Keratinocyte (primary cell): ENCODE data around the gene C2CD5. TPM values are rescaled to one million over a fixed set of nuclear protein-coding genes. Genes with fewer than 3 reads are reported as not detected.

Experiments
- DNase-seq: peaks from one replicate; pipeline ENCODE4 v3.0.0-alpha.2; 2011; ENCODE audit warnings: low read depth, missing footprints, low spot score
- FAIRE-seq: peaks from 2 replicates; lab custom pipeline; 2011; peaks lifted over from hg19 to GRCh38; lab: Jason Lieb, UNC
- H2AFZ ChIP-seq: 2 replicates; pipeline ENCODE4 v1.6.0; 2012; ENCODE audit warnings: low read length, control low read depth, inconsistent platforms; ENCODE audit not compliant: control insufficient read depth
- H3K27ac ChIP-seq: 2 replicates; pipeline ENCODE4 v1.5.1; 2011; ENCODE audit warnings: low read length; ENCODE audit not compliant: control insufficient read depth, insufficient read depth
- H3K27me3 ChIP-seq: 3 replicates; pipeline ENCODE4 v1.6.0; 2011; ENCODE audit warnings: low read length; ENCODE audit not compliant: control insufficient read depth, insufficient read depth; ENCODE audit errors: extremely low read depth
- H3K36me3 ChIP-seq, 2 experiments: 2 replicates in 1 of 2; 3 replicates in 1 of 2; pipeline ENCODE4 v1.5.1; 2011; ENCODE audit warnings: low read length in 2 of 2, mild to moderate bottlenecking in 1 of 2; ENCODE audit not compliant: control insufficient read depth in 2 of 2, insufficient read depth in 2 of 2; ENCODE audit errors: extremely low read depth in 1 of 2
- H3K4me1 ChIP-seq: 3 replicates; pipeline ENCODE4 v1.5.1; 2011; ENCODE audit warnings: low read length; ENCODE audit not compliant: control insufficient read depth, insufficient read depth; ENCODE audit errors: extremely low read depth
- H3K4me2 ChIP-seq: 3 replicates; pipeline ENCODE4 v1.6.0; 2011; ENCODE audit warnings: low read depth, low read length; ENCODE audit not compliant: control insufficient read depth, insufficient read depth; ENCODE audit errors: extremely low read depth
- H3K4me3 ChIP-seq, 3 experiments: fragments of 200-600 bp in 1 of 3; sonication (generic) in 1 of 3; 2 replicates in 2 of 3; 3 replicates in 1 of 3; pipeline ENCODE4 v1.5.1; 2011 to 2016; ENCODE audit warnings: low read length in 3 of 3, mild to moderate bottlenecking in 3 of 3, control low read depth in 2 of 3, inconsistent platforms in 1 of 3, low read depth in 1 of 3, mixed read lengths in 1 of 3, mixed run types in 1 of 3, moderate library complexity in 1 of 3; ENCODE audit not compliant: control insufficient read depth in 2 of 3, insufficient read depth in 2 of 3; ENCODE audit errors: extremely low read depth in 1 of 3
- H3K79me2 ChIP-seq: 2 replicates; pipeline ENCODE4 v1.6.0; 2012; ENCODE audit warnings: low read length; ENCODE audit not compliant: control insufficient read depth, insufficient read depth
- H3K9ac ChIP-seq: 3 replicates; pipeline ENCODE4 v1.6.0; 2011; ENCODE audit warnings: low read length; ENCODE audit not compliant: control insufficient read depth, insufficient read depth; ENCODE audit errors: extremely low read depth
- H3K9me1 ChIP-seq: 3 replicates; pipeline ENCODE4 v1.6.0; 2011; ENCODE audit warnings: low read length; ENCODE audit not compliant: control insufficient read depth, insufficient read depth; ENCODE audit errors: extremely low read depth
- H3K9me3 ChIP-seq: 2 replicates; pipeline ENCODE4 v1.5.1; 2012; ENCODE audit warnings: low read depth, low read length; ENCODE audit not compliant: control insufficient read depth
- H4K20me1 ChIP-seq: 3 replicates; pipeline ENCODE4 v1.6.0; 2011; ENCODE audit warnings: low read length; ENCODE audit not compliant: control insufficient read depth, insufficient read depth; ENCODE audit errors: extremely low read depth
- EZH2 ChIP-seq: IDR thresholded peaks from one replicate; pipeline ENCODE4 v1.6.1; 2012; ENCODE audit warnings: inconsistent platforms, mild to moderate bottlenecking, low read length, moderate library complexity
- dilution Hi-C: fragments of 300-500 bp; cut with MboI; formaldehyde crosslinking; loops from one replicate; pipeline ENCODE4 v1.7.0; 2020; ENCODE audit warnings: low sequenced_read_pairs; ENCODE audit not compliant: extremely low pct_ligation_motif_present
- polyA plus RNA-seq, 5 experiments: library from polyadenylated mRNA; depleted of rRNA in 3 of 5; stranded (reverse) in 3 of 5; stranded (forward) in 1 of 5; unstranded in 1 of 5; fragments of >200 nt; gene quantifications; 1 replicate in 1 of 5; 2 replicates in 3 of 5; 3 replicates in 1 of 5; pipeline versions ENCODE4 v1.2.1 to v1.2.3, GENCODE V29; 2011 to 2012; ENCODE audit warnings: missing spikeins in 2 of 5, low read depth in 1 of 5, low replicate concordance in 1 of 5
- TF ChIP-seq, protein P1 (sequence below), 3 experiments: IDR thresholded peaks in 1 of 3; conservative IDR thresholded peaks in 1 of 3; optimal IDR thresholded peaks in 1 of 3; 2 replicates in 2 of 3; 3 replicates in 1 of 3; pipeline versions ENCODE3 to v1.5.1; 2011; ENCODE audit warnings: low read length in 3 of 3, mild to moderate bottlenecking in 3 of 3, moderate library complexity in 2 of 3, control low read depth in 1 of 3, inconsistent platforms in 1 of 3; ENCODE audit not compliant: insufficient read depth in 2 of 3; ENCODE audit errors: extremely low read depth in 1 of 3

C2CD5 gene
- polyA plus RNA-seq, 1 donor (not counting 4 experiments of a cell fraction or from before 2014, with no cell fraction given), result 17.7 TPM

DNA sequence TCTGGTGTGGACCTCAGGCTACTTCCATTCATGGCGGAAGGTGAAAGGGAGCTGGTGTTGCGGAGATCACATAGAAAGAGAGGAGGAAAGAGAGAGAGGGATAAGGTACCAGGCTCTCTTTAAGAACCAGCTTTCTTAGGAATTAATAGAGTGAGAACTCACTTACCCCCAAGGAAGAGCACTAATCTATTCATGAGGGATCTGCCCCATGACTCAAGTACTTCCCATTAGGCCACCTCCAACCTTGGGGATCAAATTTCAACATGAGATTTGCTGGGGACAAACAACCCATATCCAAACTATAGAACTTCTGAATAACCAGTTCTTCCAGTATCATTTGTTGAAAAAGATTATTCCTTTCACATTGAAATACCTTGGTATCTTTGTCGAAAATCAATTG is 34.0 kb upstream of the C2CD5 start:
- H3K27ac ChIP-seq, result peak overlapping the region; percentile 20

DNA sequence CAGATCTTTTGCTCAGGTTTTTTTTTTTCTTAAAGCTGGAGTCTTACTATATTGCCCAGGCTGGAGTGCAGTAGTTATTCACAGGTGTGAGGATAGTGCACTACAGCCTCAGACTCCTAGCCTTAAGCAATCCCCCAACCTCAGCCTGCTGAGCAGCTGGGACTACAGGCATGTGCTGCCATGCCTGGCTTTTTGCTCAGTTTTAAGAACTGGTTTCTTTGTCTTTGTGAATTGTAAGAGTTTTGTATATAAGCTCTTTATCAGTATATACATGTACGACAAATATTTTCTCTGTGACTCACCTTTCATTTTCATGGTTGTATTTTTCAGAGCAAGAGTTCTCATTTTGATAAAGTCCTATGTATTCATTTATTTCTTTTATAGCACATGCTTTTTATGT is 33.3 kb upstream of the C2CD5 start:
- dilution Hi-C loops, result no loop called here
- peaks cover 12% of the 10 kb centered on the region for H3K4me1 ChIP-seq
- no peak overlapping the region for H3K27ac ChIP-seq

More for the DNA sequence above, 34.0 kb upstream of the C2CD5 start:
- H3K4me2 ChIP-seq, result no peak overlapping the region
- H3K9me3 ChIP-seq, result no peaks in the 10 kb centered on the region
- no peak overlapping the region for H3K4me3 ChIP-seq
- no peak overlapping the region for H3K9ac ChIP-seq
- H3K79me2 ChIP-seq, result no peaks in the 10 kb centered on the region
- no peak for TF ChIP-seq EZH2
- TF ChIP-seq, protein P1, sequence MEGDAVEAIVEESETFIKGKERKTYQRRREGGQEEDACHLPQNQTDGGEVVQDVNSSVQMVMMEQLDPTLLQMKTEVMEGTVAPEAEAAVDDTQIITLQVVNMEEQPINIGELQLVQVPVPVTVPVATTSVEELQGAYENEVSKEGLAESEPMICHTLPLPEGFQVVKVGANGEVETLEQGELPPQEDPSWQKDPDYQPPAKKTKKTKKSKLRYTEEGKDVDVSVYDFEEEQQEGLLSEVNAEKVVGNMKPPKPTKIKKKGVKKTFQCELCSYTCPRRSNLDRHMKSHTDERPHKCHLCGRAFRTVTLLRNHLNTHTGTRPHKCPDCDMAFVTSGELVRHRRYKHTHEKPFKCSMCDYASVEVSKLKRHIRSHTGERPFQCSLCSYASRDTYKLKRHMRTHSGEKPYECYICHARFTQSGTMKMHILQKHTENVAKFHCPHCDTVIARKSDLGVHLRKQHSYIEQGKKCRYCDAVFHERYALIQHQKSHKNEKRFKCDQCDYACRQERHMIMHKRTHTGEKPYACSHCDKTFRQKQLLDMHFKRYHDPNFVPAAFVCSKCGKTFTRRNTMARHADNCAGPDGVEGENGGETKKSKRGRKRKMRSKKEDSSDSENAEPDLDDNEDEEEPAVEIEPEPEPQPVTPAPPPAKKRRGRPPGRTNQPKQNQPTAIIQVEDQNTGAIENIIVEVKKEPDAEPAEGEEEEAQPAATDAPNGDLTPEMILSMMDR (optimal IDR thresholded peaks at IDR 0.05 in 1 of 3, IDR thresholded peaks at IDR 0.05 in 1 of 3, conservative IDR thresholded peaks at IDR 0.05 in 1 of 3; ENCODE audit: extremely low read depth in 1 of 3, insufficient read depth in 2 of 3, low read length in 3 of 3), result no peak
- peak overlapping the region; percentile 60 for H2AFZ ChIP-seq
- H3K9me1 ChIP-seq, result no peaks in the 10 kb centered on the region
- no peaks in the 10 kb centered on the region for H3K27me3 ChIP-seq
- peak; percentile 20 for FAIRE-seq
- H3K4me1 ChIP-seq, result peaks cover 12% of the 10 kb centered on the region
- no peak for DNase-seq
- H3K36me3 ChIP-seq, result no peaks in the 10 kb centered on the region
- dilution Hi-C loops, result no loop called here
- no peaks in the 10 kb centered on the region for H4K20me1 ChIP-seq

More for the DNA sequence above, 33.3 kb upstream of the C2CD5 start:
- Histone ChIP-seq H4K20me1 (no peaks in the 10 kb centered on the region), H3K27me3 (no peaks in the 10 kb centered on the region), H3K4me2 (no peak overlapping the region), H2AFZ (no peak overlapping the region), H3K79me2 (no peaks in the 10 kb centered on the region), H3K9me3 (no peaks in the 10 kb centered on the region), H3K36me3 (no peaks in the 10 kb centered on the region), H3K9ac (no peak overlapping the region), H3K9me1 (no peaks in the 10 kb centered on the region), H3K4me3 (no peak overlapping the region)
- DNase-seq, result peak; percentile 28
- TF ChIP-seq, protein P1 (optimal IDR thresholded peaks at IDR 0.05 in 1 of 3, IDR thresholded peaks at IDR 0.05 in 1 of 3, conservative IDR thresholded peaks at IDR 0.05 in 1 of 3; ENCODE audit: extremely low read depth in 1 of 3, insufficient read depth in 2 of 3, low read length in 3 of 3), result no peak
- TF ChIP-seq EZH2, result no peak
- FAIRE-seq, result peak; percentile 83
